Caco-2 (cell line): Measurements from ENCODE around the gene MED4. TPM values are rescaled to one million over a fixed set of nuclear protein-coding genes. Genes with fewer than 3 reads are reported as not detected.

Source experiments
- BruUV-seq: library from RNA; stranded (reverse); fragments of 400-500 nt; replicated peaks from 2 replicates; lab custom pipeline; 2021; lab: Mats Ljungman, UMichigan
- CTCF ChIA-PET: fragments of 300-600 bp; sonication (Branson Sonifier 250); formaldehyde crosslinking; loops from one replicate; lab custom pipeline; 2022; ENCODE audit warnings: antibody characterized with exemption; lab: Charles Lee
- POLR2A ChIA-PET: fragments of 300-600 bp; sonication (Branson Sonifier 250); formaldehyde crosslinking; loops from one replicate; lab custom pipeline; 2022; ENCODE audit warnings: antibody characterized with exemption; lab: Charles Lee
- DNase-seq, 2 experiments: peaks; one replicate each; pipeline versions ENCODE4 v3.0.0 to v3.0.0-alpha.2; 2020 to 2022
- H3K27me3 ChIP-seq: replicated peaks from 2 replicates; pipeline ENCODE4 v1.6.0; 2011; ENCODE audit warnings: low read length; ENCODE audit not compliant: control insufficient read depth, insufficient read depth
- H3K36me3 ChIP-seq: 2 replicates; pipeline ENCODE4 v1.5.1; 2011; ENCODE audit warnings: low read length; ENCODE audit not compliant: control insufficient read depth, insufficient read depth
- H3K4me1 ChIP-seq: fragments of 250-450 bp; sonication (Bioruptor Pico); 2 replicates; pipeline ENCODE4 v1.5.1; 2020; ENCODE audit warnings: mild to moderate bottlenecking
- H3K4me3 ChIP-seq: 2 replicates; pipeline ENCODE4 v1.5.1; 2011; ENCODE audit warnings: low read depth, mild to moderate bottlenecking, control low read depth, low read length
- H3K9me3 ChIP-seq: fragments of 250-450 bp; sonication (Bioruptor Pico); 2 replicates; pipeline ENCODE4 v1.5.1; 2020; ENCODE audit warnings: mild to moderate bottlenecking, moderate library complexity
- H3K27ac Mint-ChIP-seq: one replicate; pipeline ENCODE4 v1.8.0; 2022; ENCODE audit warnings: mixed read lengths; ENCODE audit not compliant: unreplicated experiment
- H3K27me3 Mint-ChIP-seq: one replicate; pipeline ENCODE4 v1.8.0; 2022; ENCODE audit warnings: mixed read lengths; ENCODE audit not compliant: insufficient read depth, unreplicated experiment
- H3K36me3 Mint-ChIP-seq: one replicate; pipeline ENCODE4 v1.8.0; 2022; ENCODE audit warnings: mild to moderate bottlenecking, mixed read lengths; ENCODE audit not compliant: insufficient read depth, unreplicated experiment
- H3K4me1 Mint-ChIP-seq: one replicate; pipeline ENCODE4 v1.8.0; 2022; ENCODE audit warnings: low read depth, mixed read lengths; ENCODE audit not compliant: unreplicated experiment
- H3K4me3 Mint-ChIP-seq: one replicate; pipeline ENCODE4 v1.8.0; 2022; ENCODE audit warnings: mild to moderate bottlenecking, moderate library complexity, mixed read lengths; ENCODE audit not compliant: unreplicated experiment
- H3K9me3 Mint-ChIP-seq: one replicate; pipeline ENCODE4 v1.8.0; 2022; ENCODE audit warnings: mixed read lengths; ENCODE audit not compliant: unreplicated experiment
- CTCF ChIP-seq, 2 experiments: fragments of 200-600 bp in 1 of 2; IDR thresholded peaks; 1 replicate in 1 of 2; 2 replicates in 1 of 2; pipeline versions ENCODE4 v1.5.1 to v1.8.0; 2011 to 2022; ENCODE audit warnings: antibody characterized with exemption in 1 of 2, control low read depth in 1 of 2, inconsistent platforms in 1 of 2, low read depth in 1 of 2, low read length in 1 of 2, mild to moderate bottlenecking in 1 of 2, moderate library complexity in 1 of 2; ENCODE audit not compliant: insufficient read depth in 1 of 2, severe bottlenecking in 1 of 2, unreplicated experiment in 1 of 2
- intact Hi-C: fragments of 100-400 bp; cut with micrococcal nuclease; formaldehyde crosslinking; loops from one replicate; pipeline ENCODE4 v1.10.0; 2022; ENCODE audit not compliant: unreplicated experiment
- total RNA-seq: library from RNA; stranded (reverse); gene quantifications from 2 replicates; pipeline ENCODE4 v1.2.3, GENCODE V29; 2022

Gene MED4
- total RNA-seq, 1 experiment from 2014 or later, result 56.8 TPM

GRCh38 chr13:48126944-48127830 is 32.3 kb upstream of the MED4 start:
- peak; percentile 56 to 67 for TF ChIP-seq CTCF (IDR thresholded peaks at IDR 0.05; ENCODE audit: insufficient read depth in 1 of 2, low read depth in 1 of 2, low read length in 1 of 2, severe bottlenecking in 1 of 2, unreplicated experiment in 1 of 2)
- Mint-ChIP-seq H3K4me1 (no peaks in the 10 kb centered on the region), H3K9me3 (no peaks in the 10 kb centered on the region), H3K36me3 (no peaks in the 10 kb centered on the region), H3K27me3 (no peaks in the 10 kb centered on the region), H3K4me3 (no peak overlapping the region), H3K27ac (no peak overlapping the region)
- Histone ChIP-seq H3K4me3 (no peak overlapping the region), H3K9me3 (no peaks in the 10 kb centered on the region), H3K27me3 (no peaks in the 10 kb centered on the region), H3K36me3 (no peaks in the 10 kb centered on the region), H3K4me1 (peaks cover 6% of the 10 kb centered on the region; the same call in 1 of the 2 replicates)
- intact Hi-C loops, result loop anchor here (1.0 to 2.0 kb wide), 4 partner anchors 106 to 642 kb away; partner anchors contain the start of gene ITM2B
- DNase-seq, result peak in 1 of 2 experiments; percentile 61
- no TSS peak for BruUV-seq
- ChIA-PET CTCF (interaction anchor here (0.7 to 1.5 kb wide), 4 partner anchors 453 to 642 kb away, joined by 3 to 9 read pairs (median 5); no protein-coding TSS in a partner anchor), POLR2A (no interaction called here)

- Histone ChIP-seq H3K36me3 (no peaks in the 10 kb centered on the region), H3K9me3 (no peaks in the 10 kb centered on the region), H3K4me1 (peaks cover 6% of the 10 kb centered on the region; the same call in 1 of the 2 replicates), H3K4me3 (no peak overlapping the region), H3K27me3 (no peaks in the 10 kb centered on the region)
- Mint-ChIP-seq H3K9me3 (no peaks in the 10 kb centered on the region), H3K4me1 (no peaks in the 10 kb centered on the region), H3K36me3 (no peaks in the 10 kb centered on the region), H3K27me3 (no peaks in the 10 kb centered on the region), H3K4me3 (no peak overlapping the region), H3K27ac (no peak overlapping the region)
- DNase-seq, result no peak
- TF ChIP-seq CTCF (IDR thresholded peaks at IDR 0.05; ENCODE audit: insufficient read depth in 1 of 2, low read depth in 1 of 2, low read length in 1 of 2, severe bottlenecking in 1 of 2, unreplicated experiment in 1 of 2), result no peak
- BruUV-seq, result no TSS peak
- ChIA-PET POLR2A (no interaction called here), CTCF (interaction anchor here (0.8 kb wide), 1 partner anchor 454 kb away, joined by 9 read pairs; no protein-coding TSS in a partner anchor)
- intact Hi-C loops, result loop anchor here (2.0 kb wide), 2 partner anchors 107 to 179 kb away; partner anchors contain the start of gene ITM2B
Observed at GRCh38 chr13:48125794-48126228, 30.9 kb upstream of the MED4 start.

GRCh38 chr13:48123812-48124211 is 28.9 kb upstream of the MED4 start:
- CTCF ChIA-PET, result no interaction called here
- Mint-ChIP-seq H3K36me3 (no peaks in the 10 kb centered on the region), H3K27ac (no peak overlapping the region), H3K9me3 (no peaks in the 10 kb centered on the region), H3K4me3 (no peak overlapping the region), H3K4me1 (no peaks in the 10 kb centered on the region), H3K27me3 (peaks cover 3% of the 10 kb centered on the region)
- Histone ChIP-seq H3K36me3 (no peaks in the 10 kb centered on the region), H3K4me1 (peaks cover 6% of the 10 kb centered on the region; the same call in 1 of the 2 replicates), H3K9me3 (no peaks in the 10 kb centered on the region), H3K4me3 (no peak overlapping the region), H3K27me3 (no peaks in the 10 kb centered on the region)
- POLR2A ChIA-PET, result no interaction called here
- DNase-seq, result no peak
- no peak for TF ChIP-seq CTCF (IDR thresholded peaks at IDR 0.05; ENCODE audit: insufficient read depth in 1 of 2, low read depth in 1 of 2, low read length in 1 of 2, severe bottlenecking in 1 of 2, unreplicated experiment in 1 of 2)
- no TSS peak for BruUV-seq
- intact Hi-C loops, result loop anchor here (1.0 kb wide), 1 partner anchor 456 kb away; no protein-coding TSS in a partner anchor
